LNCAP (cell line): ENCODE results near the gene CREB5.

Experiments used
- TF ChIP-seq, protein P1 (sequence below): fragments of 450-650 bp; IDR thresholded peaks from 2 replicates; pipeline ENCODE4 v1.5.1; 2017; ENCODE audit warnings: mild to moderate bottlenecking

CREB5 gene

DNA sequence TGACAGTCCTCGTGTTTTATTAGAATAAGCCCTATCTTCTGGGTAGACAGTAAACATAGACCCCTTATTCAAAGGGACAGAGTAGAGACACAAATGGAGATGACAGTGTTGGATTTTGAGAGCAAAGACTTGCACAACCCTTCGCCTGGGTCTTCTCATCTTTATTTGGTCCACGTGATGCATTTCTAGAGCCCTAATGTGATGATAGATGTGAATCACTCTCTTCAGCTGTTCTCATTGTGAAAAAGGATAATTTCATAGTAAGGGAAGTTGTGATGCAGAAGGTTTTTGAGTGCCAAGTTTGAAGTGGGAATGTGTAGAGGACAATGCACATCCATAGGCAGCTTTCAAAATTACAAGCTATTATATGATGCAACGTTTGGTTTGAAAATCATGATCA, 86.3 kb downstream of the CREB5 start:
- TF ChIP-seq, protein P1, sequence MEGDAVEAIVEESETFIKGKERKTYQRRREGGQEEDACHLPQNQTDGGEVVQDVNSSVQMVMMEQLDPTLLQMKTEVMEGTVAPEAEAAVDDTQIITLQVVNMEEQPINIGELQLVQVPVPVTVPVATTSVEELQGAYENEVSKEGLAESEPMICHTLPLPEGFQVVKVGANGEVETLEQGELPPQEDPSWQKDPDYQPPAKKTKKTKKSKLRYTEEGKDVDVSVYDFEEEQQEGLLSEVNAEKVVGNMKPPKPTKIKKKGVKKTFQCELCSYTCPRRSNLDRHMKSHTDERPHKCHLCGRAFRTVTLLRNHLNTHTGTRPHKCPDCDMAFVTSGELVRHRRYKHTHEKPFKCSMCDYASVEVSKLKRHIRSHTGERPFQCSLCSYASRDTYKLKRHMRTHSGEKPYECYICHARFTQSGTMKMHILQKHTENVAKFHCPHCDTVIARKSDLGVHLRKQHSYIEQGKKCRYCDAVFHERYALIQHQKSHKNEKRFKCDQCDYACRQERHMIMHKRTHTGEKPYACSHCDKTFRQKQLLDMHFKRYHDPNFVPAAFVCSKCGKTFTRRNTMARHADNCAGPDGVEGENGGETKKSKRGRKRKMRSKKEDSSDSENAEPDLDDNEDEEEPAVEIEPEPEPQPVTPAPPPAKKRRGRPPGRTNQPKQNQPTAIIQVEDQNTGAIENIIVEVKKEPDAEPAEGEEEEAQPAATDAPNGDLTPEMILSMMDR: no peak

DNA sequence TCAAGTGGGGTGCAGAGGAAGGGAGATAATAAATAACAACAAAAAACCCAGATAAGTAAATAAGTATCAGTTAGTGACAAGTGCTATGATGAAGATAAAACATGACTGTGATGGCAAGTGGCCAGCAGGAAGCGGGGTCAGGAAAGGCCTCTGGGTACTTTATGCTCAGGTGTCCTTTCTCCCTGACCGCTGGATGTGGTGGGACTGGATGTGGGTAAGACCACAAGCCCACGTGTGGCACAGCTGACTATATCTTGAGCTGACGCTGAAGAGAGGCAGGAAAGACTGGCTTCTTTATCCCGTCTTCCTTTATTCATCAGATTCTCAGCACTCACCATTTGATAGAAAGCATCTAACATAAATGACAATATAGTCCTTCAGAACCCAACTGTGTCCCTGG, 87.8 kb downstream of the CREB5 start:
- TF ChIP-seq, protein P1: no peak

DNA sequence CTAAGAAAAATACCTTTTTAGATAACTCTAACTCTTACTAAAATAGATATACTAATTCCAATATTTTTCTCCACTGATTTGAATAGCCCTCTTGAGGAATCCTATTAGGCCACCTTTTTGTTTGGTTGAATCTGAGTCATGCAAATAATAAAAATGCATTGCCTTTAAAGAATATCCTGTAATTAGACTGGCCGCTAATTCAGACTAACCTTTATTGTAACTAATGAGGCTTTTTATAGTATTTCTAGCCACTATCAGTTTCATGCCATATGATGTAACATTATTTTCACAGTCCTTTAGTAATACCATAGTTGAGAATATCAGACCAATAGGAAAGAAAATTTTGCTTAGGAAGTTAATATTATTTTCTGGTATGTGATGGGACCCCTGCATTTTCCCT, 90.1 kb downstream of the CREB5 start:
- TF ChIP-seq, protein P1: no peak

DNA sequence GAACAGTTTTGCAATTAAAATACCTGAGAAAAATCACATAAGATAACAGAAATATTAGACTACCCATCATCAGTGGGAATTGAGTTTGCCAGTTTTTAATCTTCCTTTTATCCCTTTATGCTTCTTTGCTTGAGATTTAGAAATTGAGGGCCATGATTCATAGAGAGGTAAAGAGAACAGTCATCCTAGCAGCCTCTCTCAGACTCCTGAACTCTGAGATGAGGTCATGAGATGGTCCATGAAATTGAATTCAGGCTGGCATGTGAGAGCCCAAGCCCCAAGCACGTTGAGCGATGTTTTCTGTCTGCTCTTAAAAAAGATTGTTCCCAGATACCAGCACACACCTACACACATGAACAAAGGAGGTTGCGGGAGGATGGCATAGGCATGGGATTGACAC, 91.1 kb downstream of the CREB5 start:
- TF ChIP-seq, protein P1: no peak

GRCh38 chr7:28505014-28505413, 92.7 kb downstream of the CREB5 start:
- TF ChIP-seq, protein P1: no peak

- TF ChIP-seq, protein P1: no peak
Measured at GRCh38 chr7:28505867-28506266, 93.5 kb downstream of the CREB5 start.

- TF ChIP-seq, protein P1: no peak
Measured at GRCh38 chr7:28507525-28508282, 95.4 kb downstream of the CREB5 start.
